Subcutaneous adipose tissue (tissue), 4 donors: ENCODE data around the gene LIN7C. TPM values are rescaled to one million over a fixed set of nuclear protein-coding genes. Genes with fewer than 3 reads are reported as not detected.

Experiments
- CTCF ChIP-seq: fragments of 450-650 bp; IDR thresholded peaks from one replicate; pipeline ENCODE4 v1.5.1; 2016; ENCODE audit warnings: low read depth, mild to moderate bottlenecking, control low read depth, antibody characterized with exemption, moderate library complexity
- total RNA-seq, 4 donors: library from RNA; depleted of rRNA; stranded (reverse); fragments of >200 nt; gene quantifications; one replicate each; pipeline ENCODE4 v1.1.0, GENCODE V29; 2016

Gene LIN7C
- total RNA-seq, 4 donors from 2014 or later = 26.4 to 50.4 (median 34.0) TPM

- TF ChIP-seq CTCF = no peak
These were observed 36.4 kb downstream of the LIN7C start for GRCh38 chr11:27470166-27470565.

DNA sequence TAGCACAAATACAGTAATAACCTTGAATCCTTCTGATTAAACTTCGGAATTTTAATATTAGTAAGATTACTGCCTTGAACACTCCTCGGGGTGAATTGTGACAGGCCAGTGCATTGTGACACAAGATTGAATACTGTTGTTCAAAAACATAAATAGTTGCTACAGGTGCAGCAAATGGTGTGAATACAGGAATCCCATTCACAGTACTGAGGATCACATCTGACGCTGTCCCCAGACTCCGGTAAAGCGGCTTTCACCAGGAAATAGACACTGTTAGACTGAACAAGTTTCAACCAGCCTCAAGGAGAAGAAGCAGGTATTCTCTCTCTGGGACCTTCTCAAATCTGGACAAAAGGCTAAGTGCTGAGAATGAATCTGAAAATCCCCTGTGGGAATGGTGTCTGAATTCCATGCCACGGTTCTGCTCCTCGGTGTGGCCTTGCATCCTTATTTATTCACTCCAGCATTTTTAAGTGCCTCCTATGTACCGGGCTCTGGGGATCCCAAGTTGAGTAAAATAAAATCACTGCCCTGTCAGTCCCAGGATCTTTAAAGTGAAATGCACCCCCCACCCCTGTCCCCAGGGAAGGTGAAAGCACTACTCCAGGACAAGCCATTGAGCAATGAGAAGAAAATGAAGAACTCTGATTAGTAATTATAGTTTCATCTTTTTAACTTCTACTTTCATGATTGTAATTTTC is 37.4 kb downstream of the LIN7C start:
- TF ChIP-seq CTCF = no peak

- no peak for TF ChIP-seq CTCF
These were observed 38.2 kb downstream of the LIN7C start for GRCh38 chr11:27468209-27468994.

GRCh38 chr11:27467181-27467913 is 39.2 kb downstream of the LIN7C start:
- TF ChIP-seq CTCF = no peak

DNA sequence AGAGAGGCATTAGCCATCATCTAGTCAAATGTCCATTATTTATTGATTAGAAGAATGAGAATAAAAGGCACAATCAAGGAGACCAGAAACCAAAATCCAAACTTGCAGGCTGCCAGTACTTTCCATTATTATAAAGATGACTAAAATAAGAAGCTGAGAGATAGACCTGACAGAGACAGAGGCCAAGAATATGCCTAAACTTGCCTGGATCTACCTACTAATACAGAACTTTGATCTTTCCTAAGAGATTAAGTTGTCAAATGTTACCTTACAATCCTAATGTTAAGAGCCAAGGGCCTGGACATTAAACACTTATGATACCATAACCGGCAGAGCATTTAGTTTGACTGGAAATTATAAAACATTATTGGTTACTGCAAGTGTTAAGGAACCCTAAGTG is 40.2 kb downstream of the LIN7C start:
- TF ChIP-seq CTCF = no peak

GRCh38 chr11:27465629-27466028 is 40.9 kb downstream of the LIN7C start:
- no peak for TF ChIP-seq CTCF

- TF ChIP-seq CTCF = no peak
These were observed 41.7 kb downstream of the LIN7C start for GRCh38 chr11:27464909-27465308.
